Prostate gland (tissue), 2 donors: ENCODE data around the gene PDE4D.

Experiments used
- POLR2AphosphoS5 ChIP-seq: sonication (generic); formaldehyde crosslinking; IDR thresholded peaks from one replicate; pipeline ENCODE4 v1.6.1; 2017; ENCODE audit warnings: antibody characterized with exemption
- TF ChIP-seq, protein P1 (sequence below), 4 experiments: fragments of 200-600 bp in 2 of 4; fragments of 450-650 bp in 2 of 4; sonication (generic) in 2 of 4; IDR thresholded peaks; 1 replicate in 3 of 4; 2 replicates in 1 of 4; pipeline ENCODE4 v1.5.1; 2016 to 2019; ENCODE audit warnings: antibody characterized with exemption in 4 of 4, mild to moderate bottlenecking in 2 of 4, moderate library complexity in 2 of 4

DNA sequence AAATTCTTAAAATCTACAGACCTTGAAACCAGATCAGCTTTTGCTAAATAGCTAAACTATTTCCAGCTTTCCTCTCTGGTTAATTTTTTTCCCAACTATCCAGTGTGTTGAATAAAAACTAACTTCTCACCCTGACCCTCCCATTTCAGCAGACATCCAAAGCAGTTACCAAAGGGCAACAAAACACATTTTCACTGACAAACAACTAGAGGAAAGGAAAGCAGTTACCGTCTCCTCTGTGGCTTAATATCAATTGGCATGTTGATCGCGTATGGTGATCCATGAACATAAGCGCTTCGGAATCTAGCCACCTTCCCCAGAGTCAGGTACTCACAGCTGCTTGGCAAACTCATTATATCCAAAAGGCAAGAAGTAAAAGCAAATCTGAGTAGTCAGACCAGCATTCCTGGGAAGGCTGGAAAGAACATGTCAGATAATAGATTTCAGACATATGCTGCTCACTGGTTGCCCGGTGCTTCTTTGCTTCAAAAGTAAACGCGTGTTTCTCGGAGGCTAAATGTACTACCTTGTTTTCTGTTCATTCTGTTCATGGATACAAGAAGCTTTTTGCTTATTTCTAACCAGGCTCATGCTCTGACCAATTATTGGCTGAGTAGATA is 463.4 kb downstream of the PDE4D start:
- TF ChIP-seq, protein P1, sequence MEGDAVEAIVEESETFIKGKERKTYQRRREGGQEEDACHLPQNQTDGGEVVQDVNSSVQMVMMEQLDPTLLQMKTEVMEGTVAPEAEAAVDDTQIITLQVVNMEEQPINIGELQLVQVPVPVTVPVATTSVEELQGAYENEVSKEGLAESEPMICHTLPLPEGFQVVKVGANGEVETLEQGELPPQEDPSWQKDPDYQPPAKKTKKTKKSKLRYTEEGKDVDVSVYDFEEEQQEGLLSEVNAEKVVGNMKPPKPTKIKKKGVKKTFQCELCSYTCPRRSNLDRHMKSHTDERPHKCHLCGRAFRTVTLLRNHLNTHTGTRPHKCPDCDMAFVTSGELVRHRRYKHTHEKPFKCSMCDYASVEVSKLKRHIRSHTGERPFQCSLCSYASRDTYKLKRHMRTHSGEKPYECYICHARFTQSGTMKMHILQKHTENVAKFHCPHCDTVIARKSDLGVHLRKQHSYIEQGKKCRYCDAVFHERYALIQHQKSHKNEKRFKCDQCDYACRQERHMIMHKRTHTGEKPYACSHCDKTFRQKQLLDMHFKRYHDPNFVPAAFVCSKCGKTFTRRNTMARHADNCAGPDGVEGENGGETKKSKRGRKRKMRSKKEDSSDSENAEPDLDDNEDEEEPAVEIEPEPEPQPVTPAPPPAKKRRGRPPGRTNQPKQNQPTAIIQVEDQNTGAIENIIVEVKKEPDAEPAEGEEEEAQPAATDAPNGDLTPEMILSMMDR (IDR thresholded peaks at IDR 0.05): no peak
- TF ChIP-seq POLR2AphosphoS5: no peak
